Stimulated activated CD8-positive, alpha-beta memory T cell treated with anti-CD3 and anti-CD28 coated beads, Interleukin-15, amount 100 ng/mL, for 1 hour (primary cell): ENCODE measurements around the gene DNAH9.

Experiments used
- DNase-seq: peaks from one replicate; pipeline ENCODE4 v3.0.0-alpha.2; 2020; ENCODE audit warnings: low read depth

The DNAH9 gene

GRCh38 chr17:11852231-11852630 lies 254.0 kb downstream of the DNAH9 start:
- no peak for DNase-seq

GRCh38 chr17:11852912-11853311 lies 254.6 kb downstream of the DNAH9 start:
- DNase-seq = no peak

GRCh38 chr17:11853321-11854151 lies 255.3 kb downstream of the DNAH9 start:
- DNase-seq = no peak

GRCh38 chr17:11855306-11855705 lies 257.0 kb downstream of the DNAH9 start:
- no peak for DNase-seq

- DNase-seq = no peak
These were observed 258.7 kb downstream of the DNAH9 start for GRCh38 chr17:11857006-11857405.

GRCh38 chr17:11869680-11870394 lies 271.6 kb downstream of the DNAH9 start:
- no peak for DNase-seq

- no peak for DNase-seq
These were observed 273.5 kb downstream of the DNAH9 start for GRCh38 chr17:11871773-11872172.

- no peak for DNase-seq
These were observed 276.5 kb downstream of the DNAH9 start for GRCh38 chr17:11874756-11875155.

GRCh38 chr17:11880714-11881113 lies 282.4 kb downstream of the DNAH9 start:
- no peak for DNase-seq

GRCh38 chr17:11882716-11883115 lies 284.4 kb downstream of the DNAH9 start:
- DNase-seq = no peak

- DNase-seq = no peak
These were observed 286.8 kb downstream of the DNAH9 start for GRCh38 chr17:11885051-11885450.

GRCh38 chr17:11889266-11889665 lies 291.0 kb downstream of the DNAH9 start:
- DNase-seq = no peak

- DNase-seq = no peak
These were observed 295.6 kb downstream of the DNAH9 start for GRCh38 chr17:11893862-11894261.

- no peak for DNase-seq
These were observed 297.9 kb downstream of the DNAH9 start for GRCh38 chr17:11896199-11896598.

GRCh38 chr17:11898526-11899235 lies 300.4 kb downstream of the DNAH9 start:
- no peak for DNase-seq

- no peak for DNase-seq
These were observed 301.3 kb downstream of the DNAH9 start for GRCh38 chr17:11899537-11899942.

GRCh38 chr17:11900041-11900476 lies 301.8 kb downstream of the DNAH9 start:
- no peak for DNase-seq

GRCh38 chr17:11900655-11901054 lies 302.4 kb downstream of the DNAH9 start:
- DNase-seq = no peak

- no peak for DNase-seq
These were observed 303.7 kb downstream of the DNAH9 start for GRCh38 chr17:11901931-11902330.

GRCh38 chr17:11908711-11909146 lies 310.5 kb downstream of the DNAH9 start:
- DNase-seq = no peak

- no peak for DNase-seq
These were observed 311.1 kb downstream of the DNAH9 start for GRCh38 chr17:11909348-11909747.

- DNase-seq = no peak
These were observed 317.8 kb downstream of the DNAH9 start for GRCh38 chr17:11916091-11916490.

- DNase-seq = no peak
These were observed 319.1 kb downstream of the DNAH9 start for GRCh38 chr17:11917415-11917814.
